ENCODE results near the gene KCNK1.

DNA sequence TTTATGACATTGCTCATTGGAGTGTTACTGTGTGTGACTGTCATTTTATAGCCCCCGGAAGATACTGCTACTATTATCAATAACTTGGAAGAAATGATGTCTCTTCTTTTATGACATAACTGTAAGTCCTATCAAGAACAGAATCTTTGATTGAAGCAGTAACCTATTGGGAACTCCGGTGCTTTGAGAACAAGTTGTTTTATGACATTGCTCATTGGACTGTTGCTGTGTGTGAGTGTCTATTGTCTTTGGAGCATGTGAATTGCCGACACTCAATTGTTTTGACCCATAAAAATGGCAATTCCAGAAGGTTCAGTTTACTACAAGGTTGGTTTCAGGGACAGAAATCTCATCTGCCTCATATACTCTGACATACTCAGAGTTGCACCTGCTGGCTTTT lies 8.0 kb downstream of the KCNK1 start:
- TF ChIP-seq, protein P1, sequence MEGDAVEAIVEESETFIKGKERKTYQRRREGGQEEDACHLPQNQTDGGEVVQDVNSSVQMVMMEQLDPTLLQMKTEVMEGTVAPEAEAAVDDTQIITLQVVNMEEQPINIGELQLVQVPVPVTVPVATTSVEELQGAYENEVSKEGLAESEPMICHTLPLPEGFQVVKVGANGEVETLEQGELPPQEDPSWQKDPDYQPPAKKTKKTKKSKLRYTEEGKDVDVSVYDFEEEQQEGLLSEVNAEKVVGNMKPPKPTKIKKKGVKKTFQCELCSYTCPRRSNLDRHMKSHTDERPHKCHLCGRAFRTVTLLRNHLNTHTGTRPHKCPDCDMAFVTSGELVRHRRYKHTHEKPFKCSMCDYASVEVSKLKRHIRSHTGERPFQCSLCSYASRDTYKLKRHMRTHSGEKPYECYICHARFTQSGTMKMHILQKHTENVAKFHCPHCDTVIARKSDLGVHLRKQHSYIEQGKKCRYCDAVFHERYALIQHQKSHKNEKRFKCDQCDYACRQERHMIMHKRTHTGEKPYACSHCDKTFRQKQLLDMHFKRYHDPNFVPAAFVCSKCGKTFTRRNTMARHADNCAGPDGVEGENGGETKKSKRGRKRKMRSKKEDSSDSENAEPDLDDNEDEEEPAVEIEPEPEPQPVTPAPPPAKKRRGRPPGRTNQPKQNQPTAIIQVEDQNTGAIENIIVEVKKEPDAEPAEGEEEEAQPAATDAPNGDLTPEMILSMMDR (IDR thresholded peaks at IDR 0.05; ENCODE audit: low read depth, low read length, missing input control) = no peak
- TF ChIP-seq, protein P2, sequence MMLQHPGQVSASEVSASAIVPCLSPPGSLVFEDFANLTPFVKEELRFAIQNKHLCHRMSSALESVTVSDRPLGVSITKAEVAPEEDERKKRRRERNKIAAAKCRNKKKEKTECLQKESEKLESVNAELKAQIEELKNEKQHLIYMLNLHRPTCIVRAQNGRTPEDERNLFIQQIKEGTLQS (IDR thresholded peaks at IDR 0.05) = no peak
- TF ChIP-seq TAF1 (conservative IDR thresholded peaks at IDR 0.05) (no peak), FOXA2 (IDR thresholded peaks at IDR 0.05) (no peak), RXRA (IDR thresholded peaks at IDR 0.05) (no peak), YY1 (IDR thresholded peaks at IDR 0.05) (no peak), RAD21 (IDR thresholded peaks at IDR 0.05) (no peak)
- TF ChIP-seq, protein P3, sequence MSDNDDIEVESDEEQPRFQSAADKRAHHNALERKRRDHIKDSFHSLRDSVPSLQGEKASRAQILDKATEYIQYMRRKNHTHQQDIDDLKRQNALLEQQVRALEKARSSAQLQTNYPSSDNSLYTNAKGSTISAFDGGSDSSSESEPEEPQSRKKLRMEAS (IDR thresholded peaks at IDR 0.05) = no peak

Data from liver (tissue), 3 donors.